HepG2 (cell line): ENCODE measurements around the gene THSD4. TPM values are rescaled to one million over a fixed set of nuclear protein-coding genes. Genes with fewer than 3 reads are reported as not detected.
A peak's percentile ranks its signal among the peaks of the same experiment; 100 is the strongest.

Experiments used
- ATAC-seq: fragments of 200-7000 bp; cut with Tn5 transposase; 3 replicates; pipeline ENCODE4 v1.9.1; 2020; ENCODE audit warnings: mild to moderate bottlenecking, moderate library complexity
- BruUV-seq: library from RNA; stranded (reverse); fragments of 400-500 nt; replicated peaks from 2 replicates; lab custom pipeline; 2021; lab: Mats Ljungman, UMichigan
- CTCF ChIA-PET: fragments of 300-600 bp; formaldehyde crosslinking; extraction: SDS; loops from one replicate; lab custom pipeline; 2021; ENCODE audit warnings: low total read pairs, inconsistent platforms, low intra/inter-chr PET ratio; lab: Yijun Ruan, JAX
- POLR2A ChIA-PET: fragments of 350-600 bp; sonication (Branson Sonifier 250); formaldehyde crosslinking; loops from one replicate; lab custom pipeline; 2020; ENCODE audit warnings: antibody characterized with exemption, inconsistent platforms; lab: Yijun Ruan, JAX
- DNase-seq: peaks from one replicate; pipeline ENCODE4 v3.0.0-alpha.2; 2015; ENCODE audit warnings: low spot score
- FAIRE-seq: peaks from 3 replicates; lab custom pipeline; 2011; peaks lifted over from hg19 to GRCh38; lab: Jason Lieb, UNC
- H2AFZ ChIP-seq: one replicate; pipeline ENCODE4 v1.6.1; 2011; ENCODE audit warnings: low read length, inconsistent platforms
- H3K27ac ChIP-seq: fragments of 300-600 bp; 3 replicates; pipeline ENCODE4 v1.8.0; 2011; ENCODE audit warnings: mixed run types, mild to moderate bottlenecking, mixed read lengths, low read length, inconsistent platforms; ENCODE audit not compliant: insufficient read depth; ENCODE audit errors: extremely low read length
- H3K27me3 ChIP-seq, 2 experiments: fragments of 200-600 bp in 1 of 2; 2 replicates in 1 of 2; 3 replicates in 1 of 2; pipeline versions ENCODE4 v1.6.0 to v1.8.0; 2011; ENCODE audit warnings: low read length in 2 of 2, mild to moderate bottlenecking in 2 of 2, moderate library complexity in 2 of 2, inconsistent platforms in 1 of 2; ENCODE audit not compliant: insufficient read depth in 2 of 2, control insufficient read depth in 1 of 2
- H3K36me3 ChIP-seq, 2 experiments: fragments of 200-600 bp in 1 of 2; replicated peaks in 1 of 2; 2 replicates in 1 of 2; 3 replicates in 1 of 2; pipeline versions ENCODE4 v1.5.1 to v1.8.0; 2011; ENCODE audit warnings: low read length in 2 of 2, inconsistent platforms in 1 of 2; ENCODE audit not compliant: insufficient read depth in 2 of 2, control insufficient read depth in 1 of 2
- H3K4me1 ChIP-seq: 2 replicates; pipeline ENCODE4 v1.5.1; 2012; ENCODE audit warnings: low read length, inconsistent platforms; ENCODE audit not compliant: insufficient read depth
- H3K4me2 ChIP-seq: 2 replicates; pipeline ENCODE4 v1.6.0; 2011; ENCODE audit warnings: low read depth, low read length, inconsistent platforms
- H3K4me3 ChIP-seq, 3 experiments: fragments of 200-600 bp in 1 of 3; sonication (generic), shearing (Covaris generic) in 1 of 3; replicated peaks in 1 of 3; 2 replicates each; pipeline ENCODE4 v1.5.1; 2011 to 2016; ENCODE audit warnings: low read length in 3 of 3, inconsistent platforms in 2 of 3, low read depth in 2 of 3, mild to moderate bottlenecking in 2 of 3, control low read depth in 1 of 3, mixed read lengths in 1 of 3; ENCODE audit not compliant: insufficient read depth in 1 of 3
- H3K79me2 ChIP-seq: one replicate; pipeline ENCODE4 v1.6.1; 2011; ENCODE audit warnings: low read length, inconsistent platforms; ENCODE audit not compliant: insufficient read depth
- H3K9ac ChIP-seq: 2 replicates; pipeline ENCODE4 v1.6.0; 2011; ENCODE audit warnings: mild to moderate bottlenecking, low read depth, low read length, inconsistent platforms; ENCODE audit not compliant: insufficient read depth
- H3K9me3 ChIP-seq: 2 replicates; pipeline ENCODE4 v1.5.1; 2012; ENCODE audit warnings: mild to moderate bottlenecking, low read length
- H4K20me1 ChIP-seq: 2 replicates; pipeline ENCODE4 v1.6.0; 2011; ENCODE audit warnings: inconsistent platforms, mild to moderate bottlenecking, low read length, moderate library complexity; ENCODE audit not compliant: insufficient read depth
- FOXA3 ChIP-seq: IDR thresholded peaks from 2 replicates; pipeline ENCODE4 v1.6.1; 2016; ENCODE audit warnings: missing genetic modification reagents, missing compliant biosample characterization
- HOXA5 ChIP-seq: sonication (generic); formaldehyde crosslinking; IDR thresholded peaks from 2 replicates; pipeline ENCODE4 v1.4.0; 2020; ENCODE audit warnings: missing genetic modification reagents
- KLF9 ChIP-seq: IDR thresholded peaks from 2 replicates; pipeline ENCODE4 v1.6.1; 2016; ENCODE audit warnings: low read depth
- NR2F1 ChIP-seq, 2 experiments: fragments of 450-650 bp in 1 of 2; formaldehyde crosslinking in 1 of 2; IDR thresholded peaks; 2 replicates each; pipeline versions ENCODE4 v1.5.0 to v1.6.1; 2016 to 2020; ENCODE audit warnings: mild to moderate bottlenecking in 1 of 2, missing compliant biosample characterization in 1 of 2, missing genetic modification reagents in 1 of 2, moderate library complexity in 1 of 2
- NR2F2 ChIP-seq: IDR thresholded peaks from 2 replicates; pipeline ENCODE4 v1.6.1; 2012; ENCODE audit warnings: low read depth, inconsistent platforms, borderline replicate concordance
- RBM39 ChIP-seq: fragments of 200-400 bp; formaldehyde crosslinking; IDR thresholded peaks from one replicate; pipeline ENCODE4 v1.6.1; 2018; ENCODE audit warnings: antibody characterized with exemption, mild to moderate bottlenecking, low read depth, low read length; ENCODE audit not compliant: poor library complexity, severe bottlenecking
- RXRB ChIP-seq: IDR thresholded peaks from 2 replicates; pipeline ENCODE4 v1.6.1; 2016; ENCODE audit warnings: borderline replicate concordance, missing genetic modification reagents, missing compliant biosample characterization
- TEAD2 ChIP-seq: sonication (generic); formaldehyde crosslinking; IDR thresholded peaks from 2 replicates; pipeline ENCODE4 v1.9.0; 2021; ENCODE audit warnings: missing genetic modification reagents
- ZFP36L2 ChIP-seq: sonication (generic); formaldehyde crosslinking; IDR thresholded peaks from 2 replicates; pipeline ENCODE4 v1.4.0; 2020; ENCODE audit warnings: missing genetic modification reagents
- ZNF615 ChIP-seq: sonication (generic); formaldehyde crosslinking; IDR thresholded peaks from 2 replicates; pipeline ENCODE4 v1.5.0; 2020; ENCODE audit warnings: mild to moderate bottlenecking, missing genetic modification reagents, borderline replicate concordance
- ZNF776 ChIP-seq: sonication (generic); formaldehyde crosslinking; IDR thresholded peaks from 2 replicates; pipeline ENCODE4 v1.4.0; 2020; ENCODE audit warnings: mild to moderate bottlenecking, missing genetic modification reagents
- ZSCAN31 ChIP-seq: sonication (generic); formaldehyde crosslinking; IDR thresholded peaks from 2 replicates; pipeline ENCODE4 v1.5.0; 2020; ENCODE audit warnings: low read depth, mild to moderate bottlenecking, missing genetic modification reagents
- WGBS: methylation state at CpG from one replicate; pipeline ENCODE4 v1.1.6; 2017; ENCODE audit warnings: low lambda C conversion rate; 5-methylcytosine and 5-hydroxymethylcytosine counted together
- in situ Hi-C: cut with HindIII; loops from 2 replicates; pipeline ENCODE4 v1.10.0; 2017; ENCODE audit warnings: low pct_unique_long_range_greater_than_20kb; ENCODE audit not compliant: extremely low pct_ligation_motif_present
- intact Hi-C: fragments of 100-400 bp; cut with micrococcal nuclease; formaldehyde crosslinking; loops from one replicate; pipeline ENCODE4 v1.10.0; 2022; ENCODE audit not compliant: unreplicated experiment
- polyA plus RNA-seq, 8 experiments: library from polyadenylated mRNA; depleted of rRNA in 3 of 8; stranded (reverse) in 7 of 8; unstranded in 1 of 8; fragments of >200 nt; fragmentation: Illumina TruSeq in 4 of 8; extraction: Trizol in 4 of 8; gene quantifications; 2 replicates each; pipeline versions ENCODE4 v1.2.1 to v1.2.3, GENCODE V29; 2011 to 2016; ENCODE audit warnings: low read depth in 4 of 8, missing spikeins in 1 of 8, mixed read lengths in 1 of 8; ENCODE audit not compliant: insufficient read depth in 1 of 8
- total RNA-seq, 5 experiments: library from RNA; depleted of rRNA; stranded (reverse); fragments of >200 nt; fragmentation: Illumina TruSeq; extraction: Trizol; gene quantifications; 2 replicates each; pipeline ENCODE4 v1.2.3, GENCODE V29; 2016; ENCODE audit warnings: low read depth in 1 of 5
- TF ChIP-seq, protein P1 (sequence below): IDR thresholded peaks from 2 replicates; pipeline ENCODE4 v1.6.1; 2016
- TF ChIP-seq, protein P2 (sequence below), 2 experiments: fragments of 450-650 bp in 1 of 2; sonication (generic) in 1 of 2; formaldehyde crosslinking in 1 of 2; IDR thresholded peaks; 2 replicates each; pipeline versions ENCODE4 v1.6.1 to v1.8.0; 2016 to 2022; ENCODE audit warnings: antibody characterized with exemption in 1 of 2, mild to moderate bottlenecking in 1 of 2, missing genetic modification reagents in 1 of 2

THSD4 gene
- total and polyA plus RNA-seq, 2 of the 13 experiments (the other 11 are each of a cell fraction or from before 2014, with no cell fraction given) = 0.07 to 0.21 TPM

DNA sequence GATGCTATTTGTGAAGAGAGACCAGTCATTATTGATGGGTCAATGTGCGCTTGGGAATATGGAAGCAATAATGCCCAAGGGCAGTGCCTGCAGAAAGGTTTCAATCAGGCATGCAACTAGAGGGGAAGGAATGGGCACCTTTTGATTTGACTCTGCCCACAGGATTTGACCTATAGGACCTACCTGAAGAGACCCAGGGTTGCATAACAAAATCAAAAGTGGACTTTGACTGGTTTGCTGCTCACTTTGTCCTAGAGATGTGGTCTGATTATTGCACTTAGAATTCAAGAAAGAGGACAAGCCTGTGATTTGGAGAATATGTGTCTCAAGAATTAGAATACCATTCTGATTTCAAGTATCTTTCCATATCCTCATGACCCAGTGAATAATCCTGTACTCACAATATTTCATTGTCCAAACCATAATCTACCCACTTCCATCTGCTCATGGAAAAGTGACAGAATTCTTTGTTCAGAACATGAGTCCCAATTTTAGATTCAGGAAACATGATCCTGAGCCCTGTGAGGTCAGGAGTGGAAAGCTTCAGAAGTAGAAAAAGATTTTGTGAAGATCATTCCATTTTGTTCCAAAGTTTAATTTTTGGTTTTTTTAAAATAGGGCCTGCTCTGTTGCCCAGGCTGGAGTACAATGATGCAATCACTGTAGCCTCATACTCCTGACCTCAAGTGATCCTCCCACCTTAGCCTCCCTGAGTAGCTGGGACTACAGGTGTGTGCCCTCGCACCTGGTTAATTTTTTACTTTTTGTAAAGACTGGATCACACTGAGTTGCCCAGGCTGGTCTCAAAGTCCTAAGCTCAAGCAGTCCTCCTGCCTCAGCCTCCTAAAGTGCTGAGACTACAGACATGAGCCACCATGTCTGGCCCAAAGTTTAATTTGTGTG lies 543.8 kb downstream of the THSD4 start:
- ATAC-seq = no peak
- BruUV-seq = no TSS peak
- no peak for TF ChIP-seq ZSCAN31 (CRISPR knock-in tag)
- TF ChIP-seq ZFP36L2 = no peak
- no peak for TF ChIP-seq RBM39
- no peak for TF ChIP-seq TEAD2
- no peak for TF ChIP-seq NR2F2
- no peak for TF ChIP-seq ZNF615 (CRISPR knock-in tag)
- TF ChIP-seq, protein P1, sequence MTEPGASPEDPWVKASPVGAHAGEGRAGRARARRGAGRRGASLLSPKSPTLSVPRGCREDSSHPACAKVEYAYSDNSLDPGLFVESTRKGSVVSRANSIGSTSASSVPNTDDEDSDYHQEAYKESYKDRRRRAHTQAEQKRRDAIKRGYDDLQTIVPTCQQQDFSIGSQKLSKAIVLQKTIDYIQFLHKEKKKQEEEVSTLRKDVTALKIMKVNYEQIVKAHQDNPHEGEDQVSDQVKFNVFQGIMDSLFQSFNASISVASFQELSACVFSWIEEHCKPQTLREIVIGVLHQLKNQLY (CRISPR knock-in tag) = no peak
- TF ChIP-seq, protein P2, sequence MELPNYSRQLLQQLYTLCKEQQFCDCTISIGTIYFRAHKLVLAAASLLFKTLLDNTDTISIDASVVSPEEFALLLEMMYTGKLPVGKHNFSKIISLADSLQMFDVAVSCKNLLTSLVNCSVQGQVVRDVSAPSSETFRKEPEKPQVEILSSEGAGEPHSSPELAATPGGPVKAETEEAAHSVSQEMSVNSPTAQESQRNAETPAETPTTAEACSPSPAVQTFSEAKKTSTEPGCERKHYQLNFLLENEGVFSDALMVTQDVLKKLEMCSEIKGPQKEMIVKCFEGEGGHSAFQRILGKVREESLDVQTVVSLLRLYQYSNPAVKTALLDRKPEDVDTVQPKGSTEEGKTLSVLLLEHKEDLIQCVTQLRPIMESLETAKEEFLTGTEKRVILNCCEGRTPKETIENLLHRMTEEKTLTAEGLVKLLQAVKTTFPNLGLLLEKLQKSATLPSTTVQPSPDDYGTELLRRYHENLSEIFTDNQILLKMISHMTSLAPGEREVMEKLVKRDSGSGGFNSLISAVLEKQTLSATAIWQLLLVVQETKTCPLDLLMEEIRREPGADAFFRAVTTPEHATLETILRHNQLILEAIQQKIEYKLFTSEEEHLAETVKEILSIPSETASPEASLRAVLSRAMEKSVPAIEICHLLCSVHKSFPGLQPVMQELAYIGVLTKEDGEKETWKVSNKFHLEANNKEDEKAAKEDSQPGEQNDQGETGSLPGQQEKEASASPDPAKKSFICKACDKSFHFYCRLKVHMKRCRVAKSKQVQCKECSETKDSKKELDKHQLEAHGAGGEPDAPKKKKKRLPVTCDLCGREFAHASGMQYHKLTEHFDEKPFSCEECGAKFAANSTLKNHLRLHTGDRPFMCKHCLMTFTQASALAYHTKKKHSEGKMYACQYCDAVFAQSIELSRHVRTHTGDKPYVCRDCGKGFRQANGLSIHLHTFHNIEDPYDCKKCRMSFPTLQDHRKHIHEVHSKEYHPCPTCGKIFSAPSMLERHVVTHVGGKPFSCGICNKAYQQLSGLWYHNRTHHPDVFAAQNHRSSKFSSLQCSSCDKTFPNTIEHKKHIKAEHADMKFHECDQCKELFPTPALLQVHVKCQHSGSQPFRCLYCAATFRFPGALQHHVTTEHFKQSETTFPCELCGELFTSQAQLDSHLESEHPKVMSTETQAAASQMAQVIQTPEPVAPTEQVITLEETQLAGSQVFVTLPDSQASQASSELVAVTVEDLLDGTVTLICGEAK (IDR thresholded peaks at IDR 0.05) = no peak
- TF ChIP-seq, protein P2 (CRISPR knock-in tag; IDR thresholded peaks at IDR 0.05) = peak; percentile 51; the same call in 1 of the 2 replicates
- peak; percentile 9; the same call in 1 of the 2 replicates for TF ChIP-seq FOXA3 (CRISPR knock-in tag)
- TF ChIP-seq HOXA5 = no peak
- TF ChIP-seq KLF9 (CRISPR knock-in tag) = no peak
- TF ChIP-seq RXRB = peak; percentile 61
- TF ChIP-seq ZNF776 (CRISPR knock-in tag) = no peak
- TF ChIP-seq NR2F1 (CRISPR knock-in tag; IDR thresholded peaks at IDR 0.05) = 0 out of 4 replicates have a peak, but pooled peaks of 1 of the 2 experiments have one; percentile 10

More for the DNA sequence above, 543.8 kb downstream of the THSD4 start:
- FAIRE-seq (no peak), DNase-seq (no peak)
- Histone ChIP-seq H3K4me3 (no peak overlapping the region), H3K79me2 (no peaks in the 10 kb centered on the region), H3K4me2 (peak overlapping the region; percentile 28; the same call in 1 of the 2 replicates), H3K27ac (peak overlapping the region; percentile 84), H3K36me3 (no peaks in the 10 kb centered on the region), H4K20me1 (no peaks in the 10 kb centered on the region), H3K4me1 (peaks cover 98% of the 10 kb centered on the region), H3K27me3 (no peaks in the 10 kb centered on the region), H3K9me3 (no peaks in the 10 kb centered on the region), H3K9ac (no peak overlapping the region), H2AFZ (no peak overlapping the region)
- POLR2A ChIA-PET = no interaction called here
- intact Hi-C loops = no loop called here
- CTCF ChIA-PET = no interaction called here
- in situ Hi-C loops = no loop called here
- 61% methylated on average over 2 of the region's 2 CpGs for WGBS
